GM18873 (cell line): ENCODE data around the gene UGT1A8.
"Not testable (repeated sequence)": the region's sequence is repeated elsewhere in the genome, so short reads cannot be mapped to it uniquely, and the experiment has no call there.

Source experiments
- ATAC-seq: cut with Tn5 transposase; IDR thresholded peaks from one replicate; pipeline ENCODE4 v1.9.1; 2021; ENCODE audit warnings: mild to moderate bottlenecking, moderate library complexity, moderate number of reproducible peaks; ENCODE audit not compliant: unreplicated experiment, low FRiP score

The UGT1A8 gene

DNA sequence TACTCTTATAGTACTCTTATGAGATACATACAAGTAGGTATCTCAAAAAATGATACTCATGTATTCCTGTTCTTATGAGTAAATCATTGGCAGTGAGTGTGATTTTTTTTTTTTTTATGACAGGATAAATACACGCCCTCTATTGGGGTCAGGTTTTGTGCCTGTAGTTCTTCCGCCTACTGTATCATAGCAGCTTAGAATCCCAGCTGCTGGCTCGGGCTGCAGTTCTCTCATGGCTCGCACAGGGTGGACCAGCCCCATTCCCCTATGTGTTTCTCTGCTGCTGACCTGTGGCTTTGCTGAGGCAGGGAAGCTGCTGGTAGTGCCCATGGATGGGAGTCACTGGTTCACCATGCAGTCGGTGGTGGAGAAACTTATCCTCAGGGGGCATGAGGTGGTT, at the start of gene UGT1A8:
Gene UGT1A8 (plus strand): TSS at position 158 of the 400 bp plus-strand sequence. CDS start 75 bp downstream, at position 233.
- ATAC-seq, result not testable (repeated sequence)

DNA sequence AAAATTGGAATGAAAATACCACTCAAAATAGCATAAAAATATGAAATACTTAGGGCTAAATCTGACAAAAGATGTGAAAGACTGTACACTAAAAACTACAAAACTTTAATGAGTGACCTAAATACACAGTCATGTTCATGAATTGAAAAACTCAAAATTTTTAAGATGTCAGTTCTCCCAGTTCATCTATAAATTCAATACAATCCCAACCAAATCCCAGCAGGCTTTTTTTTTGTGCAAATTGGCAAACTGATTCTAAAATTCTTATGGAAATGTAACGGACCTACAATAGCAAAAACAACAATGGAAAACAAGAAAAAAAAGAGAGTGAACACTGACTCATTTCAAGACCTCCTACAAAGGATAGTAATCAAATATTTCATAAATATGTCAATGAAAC, 46.4 kb upstream of the UGT1A8 start:
- ATAC-seq, result no peak

DNA sequence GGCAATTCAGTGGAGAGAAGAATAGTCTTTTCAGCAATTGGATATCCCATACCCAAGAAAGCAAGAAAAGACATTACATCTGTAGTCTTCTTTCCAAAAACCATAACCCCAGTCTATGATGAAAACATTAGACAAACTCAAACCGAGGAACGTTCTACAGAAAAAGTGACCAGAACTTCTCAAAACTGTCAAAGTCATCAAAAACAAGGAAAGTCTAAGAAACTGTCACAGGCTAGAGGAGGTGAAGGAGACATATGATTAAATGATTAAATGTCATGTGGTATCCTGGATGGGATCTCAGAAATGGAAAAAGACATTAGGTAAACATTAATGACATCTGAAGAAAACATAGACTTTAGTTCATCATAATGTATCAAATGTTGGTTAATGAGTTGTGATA, 46.0 kb upstream of the UGT1A8 start:
- ATAC-seq, result no peak

DNA sequence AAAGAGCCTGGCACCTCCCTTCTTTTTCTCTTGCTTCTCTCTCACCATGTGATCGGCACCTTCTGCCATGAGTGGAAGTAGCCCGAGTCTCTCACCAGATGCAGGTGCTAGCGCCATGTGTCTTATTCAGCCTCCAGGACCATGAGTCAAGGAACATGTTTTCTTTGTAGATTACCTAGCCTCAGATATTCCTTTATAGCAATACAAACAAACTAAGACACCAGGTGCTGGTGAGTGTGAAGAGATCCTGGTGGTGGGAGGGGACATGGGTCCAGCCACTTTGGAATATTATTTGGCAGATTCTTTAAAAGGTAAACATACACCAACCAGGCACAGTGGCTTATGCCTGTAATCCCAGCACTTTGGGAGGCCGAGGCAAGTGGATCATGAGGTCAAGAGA, 45.0 kb upstream of the UGT1A8 start:
- ATAC-seq, result no peak

DNA sequence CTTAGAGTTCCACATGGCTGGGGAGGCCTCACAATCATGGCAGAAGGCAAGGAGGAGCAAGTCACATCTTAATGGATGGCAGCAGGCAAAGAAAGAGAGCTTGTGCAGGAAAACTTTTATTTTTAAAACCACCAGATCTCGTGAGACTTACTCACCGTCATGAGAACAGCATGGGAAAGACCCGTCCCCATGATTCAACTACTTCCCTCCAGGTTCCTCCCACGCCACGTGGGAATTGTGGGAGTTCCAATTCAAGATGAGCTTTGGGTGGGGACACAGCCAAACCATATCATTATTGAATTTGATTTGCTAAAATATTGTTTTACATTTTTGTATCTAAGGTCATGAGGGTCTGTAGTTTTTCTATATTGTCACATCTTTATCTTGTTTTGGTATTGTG, 40.1 kb upstream of the UGT1A8 start:
- not testable (repeated sequence) for ATAC-seq

DNA sequence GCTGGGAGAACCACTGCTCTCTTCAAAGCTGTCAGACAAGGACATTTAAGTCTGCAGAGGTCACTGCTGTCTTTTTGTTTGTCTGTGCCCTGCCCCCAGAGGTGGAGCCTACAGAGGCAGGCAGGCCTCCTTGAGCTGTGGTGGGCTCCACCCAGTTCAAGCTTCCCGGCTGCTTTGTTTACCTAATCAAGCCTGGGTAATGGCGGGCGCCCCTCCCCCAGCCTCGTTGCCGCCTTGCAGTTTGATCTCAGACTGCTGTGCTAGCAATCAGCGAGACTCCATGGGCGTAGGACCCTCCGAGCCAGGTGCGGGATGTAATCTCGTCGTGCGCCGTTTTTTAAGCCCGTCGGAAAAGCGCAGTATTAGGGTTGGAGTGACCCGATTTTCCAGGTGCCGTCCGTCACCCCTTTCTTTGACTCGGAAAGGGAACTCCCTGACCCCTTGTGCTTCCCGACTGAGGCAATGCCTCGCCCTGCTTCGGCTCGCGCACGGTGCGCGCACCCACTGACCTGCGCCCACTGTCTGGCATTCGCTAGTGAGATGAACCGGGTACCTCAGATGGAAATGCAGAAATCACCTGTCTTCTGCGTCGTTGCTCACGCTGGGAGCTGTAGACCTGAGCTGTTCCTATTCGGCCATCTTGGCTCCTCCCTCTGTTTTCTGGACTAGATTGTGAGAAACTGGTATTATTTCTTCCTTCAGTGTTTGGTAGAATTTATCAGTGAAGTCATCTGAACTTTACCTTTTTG, 34.0 kb upstream of the UGT1A8 start:
- ATAC-seq, result not testable (repeated sequence)

DNA sequence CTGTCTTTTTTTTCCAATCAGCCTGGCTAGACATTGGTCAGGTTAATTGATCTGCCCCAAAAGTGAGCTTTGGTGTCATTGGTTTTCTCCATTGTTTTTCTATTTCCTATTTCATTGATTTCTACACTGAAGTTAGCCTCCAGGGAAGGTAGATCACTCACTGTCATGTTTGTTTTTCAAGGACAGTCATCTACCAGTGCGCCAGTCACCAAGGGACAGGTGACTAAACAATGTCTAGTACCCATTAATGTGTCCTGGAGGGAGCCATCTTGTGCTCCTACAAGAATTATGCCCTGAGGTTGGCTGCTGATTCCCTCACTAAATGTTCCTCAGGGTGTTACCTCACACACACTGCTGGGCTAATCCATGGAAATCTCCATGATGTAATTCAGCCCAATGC, 33.2 kb upstream of the UGT1A8 start:
- no peak for ATAC-seq

DNA sequence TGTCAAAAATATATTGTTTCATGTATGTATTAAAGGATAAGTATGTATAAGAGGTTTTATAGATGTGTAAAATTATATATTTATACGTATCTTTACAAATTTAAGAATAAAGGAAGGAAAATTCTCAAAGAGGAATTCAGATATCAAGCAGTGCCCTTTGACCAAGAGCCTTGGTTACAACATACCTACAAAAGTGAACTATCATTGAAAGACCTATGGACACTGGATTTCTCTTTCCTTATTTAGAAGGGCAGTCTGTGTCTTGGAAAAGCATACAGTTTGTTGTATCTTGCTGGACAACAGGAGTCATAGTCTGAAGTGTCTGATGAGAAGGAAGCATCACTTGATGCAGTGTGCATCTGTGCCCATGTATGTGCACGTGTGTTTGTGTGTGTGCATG, 29.0 kb upstream of the UGT1A8 start:
- no peak for ATAC-seq

DNA sequence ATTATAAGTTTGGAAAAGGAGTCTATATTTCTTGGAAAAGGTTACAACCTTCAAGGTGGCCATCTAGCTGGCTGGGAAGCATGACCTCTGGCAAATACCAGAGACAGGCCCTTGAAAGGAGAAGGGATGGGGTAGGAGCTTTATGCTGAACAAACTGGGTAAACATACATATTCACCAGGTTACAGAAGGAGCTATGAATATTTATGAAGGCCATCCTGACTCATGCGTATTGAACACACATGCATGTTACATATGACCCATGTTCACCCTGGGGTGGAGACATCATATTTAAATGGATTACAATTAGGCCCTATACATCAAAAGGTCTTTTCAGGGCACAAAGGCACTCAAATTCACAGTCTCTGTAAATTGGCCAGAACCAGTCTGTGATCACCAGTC, 24.7 kb upstream of the UGT1A8 start:
- ATAC-seq, result not testable (repeated sequence)

DNA sequence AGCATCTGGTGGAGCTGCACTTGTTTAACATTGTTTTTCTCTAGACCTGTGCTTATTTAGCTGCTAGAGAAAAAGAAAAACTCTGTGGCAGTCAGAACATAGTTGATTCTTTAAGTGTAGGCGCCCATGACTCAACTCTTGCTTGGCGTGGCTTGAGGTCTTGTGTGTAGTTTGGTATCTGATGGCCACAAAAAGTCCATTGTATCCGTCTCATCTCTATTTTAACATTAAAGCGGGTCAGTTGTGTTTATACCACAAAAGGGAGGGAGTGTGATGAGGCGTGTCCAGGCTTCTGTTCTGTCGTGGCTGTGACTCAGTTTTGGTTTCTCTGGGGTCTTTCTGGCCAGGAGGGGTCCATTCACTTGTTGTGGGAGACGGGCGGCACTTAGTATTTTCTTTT, 24.2 kb upstream of the UGT1A8 start:
- ATAC-seq, result no peak

DNA sequence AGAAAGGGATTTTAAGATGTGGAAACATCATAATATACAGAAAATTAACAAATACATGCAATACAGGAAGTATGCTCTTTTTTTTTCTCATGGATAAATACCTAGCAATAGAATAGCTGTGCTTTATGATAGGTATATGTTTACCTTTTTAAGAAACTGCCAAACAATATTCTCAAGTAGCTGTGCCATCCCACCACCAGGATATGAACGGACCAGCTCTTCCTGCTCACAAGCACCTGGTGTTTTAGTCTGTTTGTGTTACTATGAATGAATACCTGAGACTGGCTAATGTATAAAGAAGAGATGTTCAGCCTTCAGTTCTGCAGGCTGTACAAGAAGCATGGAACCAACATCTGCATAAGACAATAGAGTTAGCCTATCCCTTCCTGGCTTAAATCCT, 19.9 kb upstream of the UGT1A8 start:
- no peak for ATAC-seq

DNA sequence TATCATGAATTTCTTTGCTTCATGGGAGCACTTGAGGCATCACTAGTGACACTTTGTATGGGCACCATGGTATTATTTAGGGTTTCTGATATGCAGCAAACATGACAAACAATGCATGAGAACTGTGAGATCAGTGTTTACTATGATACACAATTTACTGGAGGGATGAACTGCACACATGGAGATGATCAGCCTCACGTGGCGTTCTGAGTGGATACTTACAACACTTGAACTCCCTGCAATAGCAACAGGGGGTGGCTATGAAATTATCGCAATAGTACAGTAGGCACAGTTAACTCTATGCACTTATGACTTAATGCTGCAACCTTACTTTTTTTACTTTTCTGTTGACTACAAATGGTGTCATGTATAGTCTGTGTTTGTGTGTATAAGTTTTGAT, 18.5 kb upstream of the UGT1A8 start:
- no peak for ATAC-seq

DNA sequence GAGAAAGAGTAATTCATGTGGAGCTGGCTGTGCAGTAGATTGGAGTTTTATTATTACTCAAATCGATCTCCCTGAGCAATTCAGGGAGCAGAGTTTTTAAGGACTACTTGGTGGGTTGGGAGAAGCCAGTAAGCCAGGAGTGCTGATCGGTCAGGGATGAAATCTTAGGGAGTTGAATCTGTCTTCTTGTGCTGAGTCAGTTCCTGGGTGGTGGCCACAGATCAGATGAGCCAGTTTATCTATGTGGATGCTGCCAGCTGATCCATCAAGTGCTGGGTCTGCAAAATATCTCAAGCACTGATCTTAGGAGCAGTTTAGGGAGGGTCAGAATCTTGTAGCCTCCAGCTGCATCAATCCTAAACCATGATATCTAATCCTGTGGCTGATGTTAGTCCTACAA, 17.0 kb upstream of the UGT1A8 start:
- no peak for ATAC-seq

DNA sequence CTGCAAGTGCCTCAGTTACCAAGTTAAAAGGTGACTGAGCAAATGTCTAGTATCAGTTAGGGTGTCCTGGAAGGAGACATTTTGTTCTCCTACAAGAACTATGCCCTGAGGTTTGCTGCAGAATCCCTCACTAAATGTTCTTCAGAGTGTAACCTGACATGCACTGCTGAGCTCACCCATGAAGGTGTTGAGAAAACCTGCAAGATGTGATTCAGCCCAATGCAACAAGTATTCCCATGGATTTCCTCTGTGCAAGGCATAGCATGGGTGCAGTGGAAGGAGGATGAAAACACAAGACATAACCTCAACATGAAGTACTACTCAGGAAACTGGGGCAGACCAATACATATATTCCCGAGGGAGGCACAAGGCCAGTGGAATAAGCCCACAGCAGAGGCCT, 15.4 kb upstream of the UGT1A8 start:
- ATAC-seq, result no peak

DNA sequence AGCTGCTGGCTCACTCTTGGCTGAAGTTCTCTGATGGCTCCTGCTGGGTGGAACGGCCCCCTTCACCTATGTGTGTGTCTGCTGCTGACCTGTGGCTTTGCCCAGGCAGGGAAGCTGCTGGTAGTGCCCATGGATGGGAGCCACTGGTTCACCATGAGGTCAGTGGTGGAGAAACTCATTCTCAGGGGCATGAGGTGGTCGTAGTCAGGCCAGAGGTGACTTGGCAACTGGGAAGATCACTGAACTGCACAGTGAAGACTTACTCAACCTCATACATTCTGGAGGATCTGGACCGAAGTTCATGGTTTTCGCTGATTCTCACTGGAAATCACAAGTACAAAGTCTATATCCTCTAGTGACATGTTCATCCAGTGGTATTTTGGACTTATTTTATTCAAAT, 13.9 kb upstream of the UGT1A8 start:
- ATAC-seq, result no peak

DNA sequence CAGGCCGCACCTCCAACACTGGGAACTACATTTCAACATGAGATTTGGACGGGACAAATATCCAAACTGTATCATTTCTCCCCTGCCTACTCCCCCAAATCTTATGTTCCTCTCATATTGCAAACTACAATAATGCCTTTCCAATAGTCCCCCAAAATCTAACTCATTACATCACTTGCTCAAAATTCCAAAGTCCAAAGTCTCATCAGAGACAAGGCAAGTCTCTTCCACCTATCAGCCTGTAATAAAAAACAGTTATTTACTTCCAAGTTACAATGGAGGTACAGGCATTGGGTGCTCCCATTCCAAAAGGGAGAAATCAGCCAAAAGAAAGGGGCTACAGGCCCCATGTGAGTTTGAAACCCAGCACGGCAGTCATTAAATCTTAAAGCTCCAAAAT, 12.6 kb upstream of the UGT1A8 start:
- ATAC-seq, result no peak

DNA sequence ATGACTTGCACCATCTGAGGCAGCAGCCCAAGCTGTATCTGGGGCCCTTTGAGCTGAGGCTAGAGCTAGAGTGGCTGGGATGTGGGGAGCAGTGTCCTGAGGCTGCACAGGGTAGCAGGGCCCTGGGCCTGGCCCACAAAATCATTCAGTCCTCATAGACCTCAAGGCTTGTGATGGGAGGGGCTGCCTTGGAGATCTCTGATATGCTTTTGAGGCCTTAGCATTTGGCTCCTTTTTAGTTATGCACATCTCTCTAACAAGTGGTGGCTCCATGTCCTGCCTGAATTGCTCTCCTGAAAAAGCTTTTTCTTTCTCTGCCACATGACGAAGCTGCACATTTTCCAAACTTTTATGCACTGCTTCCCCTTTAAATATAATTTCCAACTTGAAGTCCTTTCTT, 11.8 kb upstream of the UGT1A8 start:
- no peak for ATAC-seq

DNA sequence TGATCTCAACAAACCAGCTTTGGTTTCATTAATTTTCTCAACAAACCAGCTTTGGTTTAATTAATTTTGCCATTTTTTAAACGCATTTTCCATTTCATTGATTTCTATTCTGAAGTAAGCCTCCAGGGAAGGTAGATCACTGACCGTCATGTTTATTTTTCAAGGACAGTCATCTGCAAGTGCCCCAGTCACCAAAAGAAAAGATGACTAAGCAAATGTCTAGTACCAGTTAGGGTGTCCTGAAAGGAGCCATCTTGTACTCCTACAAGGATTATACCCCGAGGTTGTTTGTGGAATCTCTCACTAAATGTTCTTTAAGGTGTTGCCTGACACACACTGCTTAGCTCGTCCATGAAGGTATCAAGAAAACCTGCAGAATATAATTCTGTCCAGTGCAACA, 6.1 kb upstream of the UGT1A8 start:
- no peak for ATAC-seq

DNA sequence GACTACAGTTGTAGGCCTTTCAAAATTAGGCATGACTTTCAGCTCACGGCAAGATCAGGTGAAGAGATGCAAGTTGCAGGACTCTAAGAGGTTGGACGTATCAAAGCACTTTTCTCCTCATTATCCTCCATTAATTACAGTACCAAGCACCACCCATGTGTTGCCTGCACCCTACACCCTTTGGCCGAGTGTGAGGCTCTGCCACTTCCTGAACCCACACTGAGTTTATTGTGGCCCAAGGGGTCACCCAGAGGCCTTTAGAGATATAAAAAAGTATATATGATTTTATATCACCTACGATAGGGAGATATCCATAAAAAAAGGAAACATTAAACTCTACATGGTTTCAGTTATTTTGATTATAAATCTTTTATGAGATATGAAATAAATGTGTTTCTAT, 2.8 kb downstream of the UGT1A8 start:
- ATAC-seq, result no peak

DNA sequence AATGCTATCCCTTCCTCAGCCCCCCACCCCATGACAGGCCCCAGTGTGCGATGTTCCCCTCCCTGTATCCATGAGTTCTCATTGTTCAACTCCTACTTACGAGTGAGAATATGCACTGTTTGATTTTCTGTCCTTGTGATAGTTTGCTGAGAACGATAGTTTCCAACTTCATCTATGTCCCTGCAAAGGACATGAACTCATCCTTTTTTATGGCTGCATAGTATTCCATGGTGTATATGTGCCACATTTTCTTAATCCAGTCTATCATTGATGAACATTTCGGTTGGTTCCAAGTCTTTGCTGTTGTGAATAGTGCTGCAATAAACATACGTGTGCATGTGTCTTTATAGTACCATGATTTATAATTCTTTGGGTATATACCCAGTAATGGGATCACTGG, 4.4 kb downstream of the UGT1A8 start:
- not testable (repeated sequence) for ATAC-seq

DNA sequence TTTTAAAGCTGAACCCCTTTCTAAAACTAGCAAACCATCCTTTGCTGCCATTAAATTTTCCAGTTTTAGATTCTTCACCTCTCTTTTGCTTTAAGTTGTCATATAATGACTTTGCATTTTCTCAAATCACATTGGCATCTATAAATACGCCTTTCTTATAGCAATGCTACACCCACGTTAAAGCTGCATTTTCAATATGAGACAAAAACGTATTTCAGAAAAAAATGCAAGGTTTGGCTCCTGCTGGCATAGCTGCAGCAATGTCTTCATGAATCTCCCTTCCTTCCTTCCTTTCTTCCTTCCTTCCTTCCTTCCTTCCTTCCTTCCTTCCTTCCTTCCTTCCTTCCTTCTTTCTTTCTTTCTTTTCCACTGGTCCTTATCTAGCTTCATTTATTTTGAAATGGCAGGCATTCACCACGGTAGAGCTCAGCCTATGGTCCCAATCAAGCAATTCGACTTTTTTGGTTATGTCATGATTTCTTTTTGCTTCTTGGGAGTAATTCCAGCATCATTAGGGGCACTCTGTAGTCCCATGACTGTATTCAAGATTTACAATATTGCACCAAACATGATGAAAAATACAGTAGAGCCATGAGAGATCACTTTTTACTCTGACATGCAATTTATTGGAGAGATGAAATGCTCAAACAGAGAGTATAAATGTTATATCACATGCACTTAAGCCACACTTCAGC, 10.0 kb downstream of the UGT1A8 start:
- no peak for ATAC-seq

DNA sequence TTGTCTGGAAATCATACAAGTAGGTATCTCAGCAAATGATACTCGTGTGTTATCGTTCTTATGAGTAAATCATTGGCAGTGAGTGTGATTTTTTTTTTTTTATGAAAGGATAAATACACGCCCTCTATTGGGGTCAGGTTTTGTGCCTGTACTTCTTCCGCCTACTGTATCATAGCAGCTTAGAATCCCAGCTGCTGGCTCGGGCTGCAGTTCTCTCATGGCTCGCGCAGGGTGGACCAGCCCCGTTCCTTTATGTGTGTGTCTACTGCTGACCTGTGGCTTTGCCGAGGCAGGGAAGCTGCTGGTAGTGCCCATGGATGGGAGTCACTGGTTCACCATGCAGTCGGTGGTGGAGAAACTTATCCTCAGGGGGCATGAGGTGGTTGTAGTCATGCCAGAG, 18.9 kb downstream of the UGT1A8 start, which contains the start of gene UGT1A10:
Gene UGT1A10 (plus strand): TSS at position 143 of the 400 bp plus-strand sequence. CDS start 75 bp downstream, at position 218.
- not testable (repeated sequence) for ATAC-seq
